ENCODE results near the gene S1PR5. TPM values are rescaled to one million over a fixed set of nuclear protein-coding genes. Genes with fewer than 3 reads are reported as not detected.

The S1PR5 gene
- polyA plus RNA-seq, 1 donor (not counting 4 experiments of a cell fraction or from before 2014, with no cell fraction given) = 10.5 TPM

DNA sequence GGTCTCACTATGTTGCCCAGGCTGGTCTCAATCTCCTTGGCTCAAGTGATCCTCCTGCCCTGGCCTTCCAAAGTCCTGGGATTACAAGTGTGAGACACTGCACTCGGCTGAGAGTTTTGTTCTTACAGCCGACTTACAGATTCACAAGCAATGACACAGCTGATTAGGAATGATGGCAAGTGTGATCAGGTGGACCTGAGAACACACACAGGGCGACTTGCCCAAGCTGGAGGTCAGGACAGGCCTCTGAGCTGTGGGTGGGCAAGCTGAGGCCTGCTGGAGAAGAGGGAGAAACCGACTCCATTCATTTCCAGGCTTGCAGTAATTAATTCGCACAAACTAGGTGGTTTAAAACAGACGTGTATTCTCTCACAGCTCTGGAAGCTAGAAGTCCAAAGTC, 18.4 kb upstream of the S1PR5 start:
- FAIRE-seq = peak; percentile 100
- peak; percentile 79 for DNase-seq (ENCODE audit: low read depth, low spot score)
- Histone ChIP-seq H3K4me3 (ENCODE audit: control insufficient read depth in 2 of 3, extremely low read depth in 1 of 3, insufficient read depth in 2 of 3, low read depth in 1 of 3, low read length in 3 of 3) (peak overlapping the region in 2 of 3 experiments; percentile 7 to 19), H2AFZ (ENCODE audit: control insufficient read depth, low read length) (peak overlapping the region; percentile 16), H3K36me3 (ENCODE audit: control insufficient read depth in 2 of 2, extremely low read depth in 1 of 2, insufficient read depth in 2 of 2, low read length in 2 of 2) (no peaks in the 10 kb centered on the region), H3K27me3 (ENCODE audit: control insufficient read depth, extremely low read depth, insufficient read depth, low read length) (no peaks in the 10 kb centered on the region), H3K79me2 (ENCODE audit: control insufficient read depth, insufficient read depth, low read length) (no peaks in the 10 kb centered on the region), H4K20me1 (ENCODE audit: control insufficient read depth, extremely low read depth, insufficient read depth, low read length) (no peaks in the 10 kb centered on the region), H3K9ac (ENCODE audit: control insufficient read depth, extremely low read depth, insufficient read depth, low read length) (peak overlapping the region; percentile 29), H3K27ac (ENCODE audit: control insufficient read depth, insufficient read depth, low read length) (peak overlapping the region; percentile 51), H3K4me1 (ENCODE audit: control insufficient read depth, extremely low read depth, insufficient read depth, low read length) (peaks cover 26% of the 10 kb centered on the region), H3K9me3 (ENCODE audit: control insufficient read depth, low read depth, low read length) (no peaks in the 10 kb centered on the region), H3K4me2 (ENCODE audit: control insufficient read depth, extremely low read depth, insufficient read depth, low read depth, low read length) (peak overlapping the region; percentile 87), H3K9me1 (ENCODE audit: control insufficient read depth, extremely low read depth, insufficient read depth, low read length) (no peaks in the 10 kb centered on the region)
- dilution Hi-C loops (cut with MboI; ENCODE audit: extremely low pct_ligation_motif_present, low sequenced_read_pairs) = no loop called here
- no peak for TF ChIP-seq EZH2 (IDR thresholded peaks at IDR 0.05; ENCODE audit: low read length)
- TF ChIP-seq, protein P1, sequence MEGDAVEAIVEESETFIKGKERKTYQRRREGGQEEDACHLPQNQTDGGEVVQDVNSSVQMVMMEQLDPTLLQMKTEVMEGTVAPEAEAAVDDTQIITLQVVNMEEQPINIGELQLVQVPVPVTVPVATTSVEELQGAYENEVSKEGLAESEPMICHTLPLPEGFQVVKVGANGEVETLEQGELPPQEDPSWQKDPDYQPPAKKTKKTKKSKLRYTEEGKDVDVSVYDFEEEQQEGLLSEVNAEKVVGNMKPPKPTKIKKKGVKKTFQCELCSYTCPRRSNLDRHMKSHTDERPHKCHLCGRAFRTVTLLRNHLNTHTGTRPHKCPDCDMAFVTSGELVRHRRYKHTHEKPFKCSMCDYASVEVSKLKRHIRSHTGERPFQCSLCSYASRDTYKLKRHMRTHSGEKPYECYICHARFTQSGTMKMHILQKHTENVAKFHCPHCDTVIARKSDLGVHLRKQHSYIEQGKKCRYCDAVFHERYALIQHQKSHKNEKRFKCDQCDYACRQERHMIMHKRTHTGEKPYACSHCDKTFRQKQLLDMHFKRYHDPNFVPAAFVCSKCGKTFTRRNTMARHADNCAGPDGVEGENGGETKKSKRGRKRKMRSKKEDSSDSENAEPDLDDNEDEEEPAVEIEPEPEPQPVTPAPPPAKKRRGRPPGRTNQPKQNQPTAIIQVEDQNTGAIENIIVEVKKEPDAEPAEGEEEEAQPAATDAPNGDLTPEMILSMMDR (optimal IDR thresholded peaks at IDR 0.05 in 1 of 3, IDR thresholded peaks at IDR 0.05 in 1 of 3, conservative IDR thresholded peaks at IDR 0.05 in 1 of 3; ENCODE audit: extremely low read depth in 1 of 3, insufficient read depth in 2 of 3, low read length in 3 of 3) = no peak

DNA sequence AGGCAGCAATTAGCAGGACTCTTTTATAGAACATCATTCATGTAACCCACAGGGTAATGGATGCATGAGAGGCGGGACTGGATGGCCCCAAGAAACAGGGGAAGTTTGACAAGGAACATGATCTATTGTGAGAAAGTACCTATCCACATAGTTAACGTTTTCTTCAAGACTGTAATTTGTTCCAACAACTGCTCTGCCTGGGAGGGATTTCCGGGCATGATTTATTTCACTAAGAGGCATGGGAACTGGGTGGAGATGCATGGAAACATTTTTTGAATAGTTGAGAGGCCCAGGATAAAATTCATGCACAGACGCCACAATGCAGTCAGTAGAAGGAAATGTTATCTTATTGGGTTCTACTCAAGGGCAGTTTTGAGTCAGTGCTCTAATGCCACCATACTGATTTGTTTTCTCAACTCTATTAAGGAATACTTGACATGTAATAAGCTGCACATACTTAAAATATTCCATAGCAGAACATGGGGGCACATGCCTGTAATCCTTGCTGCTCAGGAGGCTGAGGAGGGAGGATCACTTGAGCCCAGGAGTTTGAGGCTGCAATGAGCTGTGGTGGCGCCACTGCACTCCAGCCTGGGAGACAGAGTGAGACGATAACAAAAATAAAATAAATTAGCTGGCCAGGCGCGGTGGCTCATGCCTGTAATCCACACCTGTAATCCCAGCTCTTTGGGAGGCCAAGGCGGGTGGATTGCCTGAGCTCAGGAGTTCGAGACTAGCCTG, 16.6 kb upstream of the S1PR5 start:
- no peak overlapping the region for H3K4me3 ChIP-seq (ENCODE audit: control insufficient read depth in 2 of 3, extremely low read depth in 1 of 3, insufficient read depth in 2 of 3, low read depth in 1 of 3, low read length in 3 of 3)
- no peak for DNase-seq (ENCODE audit: low read depth, low spot score)
- no peaks in the 10 kb centered on the region for H3K79me2 ChIP-seq (ENCODE audit: control insufficient read depth, insufficient read depth, low read length)
- TF ChIP-seq EZH2 (IDR thresholded peaks at IDR 0.05; ENCODE audit: low read length) = no peak
- TF ChIP-seq, protein P1 (optimal IDR thresholded peaks at IDR 0.05 in 1 of 3, IDR thresholded peaks at IDR 0.05 in 1 of 3, conservative IDR thresholded peaks at IDR 0.05 in 1 of 3; ENCODE audit: extremely low read depth in 1 of 3, insufficient read depth in 2 of 3, low read length in 3 of 3) = no peak
- H3K4me2 ChIP-seq (ENCODE audit: control insufficient read depth, extremely low read depth, insufficient read depth, low read depth, low read length) = peak overlapping the region; percentile 32
- H3K36me3 ChIP-seq (ENCODE audit: control insufficient read depth in 2 of 2, extremely low read depth in 1 of 2, insufficient read depth in 2 of 2, low read length in 2 of 2) = no peaks in the 10 kb centered on the region
- H3K9ac ChIP-seq (ENCODE audit: control insufficient read depth, extremely low read depth, insufficient read depth, low read length) = no peak overlapping the region
- H3K9me1 ChIP-seq (ENCODE audit: control insufficient read depth, extremely low read depth, insufficient read depth, low read length) = no peaks in the 10 kb centered on the region
- dilution Hi-C loops (cut with MboI; ENCODE audit: extremely low pct_ligation_motif_present, low sequenced_read_pairs) = no loop called here
- peak overlapping the region; percentile 45 for H3K27ac ChIP-seq (ENCODE audit: control insufficient read depth, insufficient read depth, low read length)
- no peaks in the 10 kb centered on the region for H4K20me1 ChIP-seq (ENCODE audit: control insufficient read depth, extremely low read depth, insufficient read depth, low read length)
- H3K27me3 ChIP-seq (ENCODE audit: control insufficient read depth, extremely low read depth, insufficient read depth, low read length) = no peaks in the 10 kb centered on the region
- peak; percentile 85 for FAIRE-seq
- H2AFZ ChIP-seq (ENCODE audit: control insufficient read depth, low read length) = peak overlapping the region; percentile 58
- no peaks in the 10 kb centered on the region for H3K9me3 ChIP-seq (ENCODE audit: control insufficient read depth, low read depth, low read length)
- peaks cover 26% of the 10 kb centered on the region for H3K4me1 ChIP-seq (ENCODE audit: control insufficient read depth, extremely low read depth, insufficient read depth, low read length)
